HG02852 (cell line): ENCODE measurements around the gene RNF25.

Experiments used
- ATAC-seq: cut with Tn5 transposase; IDR thresholded peaks from one replicate; pipeline ENCODE4 v1.9.1; 2021; ENCODE audit warnings: mild to moderate bottlenecking, moderate library complexity; ENCODE audit not compliant: unreplicated experiment

The RNF25 gene

DNA sequence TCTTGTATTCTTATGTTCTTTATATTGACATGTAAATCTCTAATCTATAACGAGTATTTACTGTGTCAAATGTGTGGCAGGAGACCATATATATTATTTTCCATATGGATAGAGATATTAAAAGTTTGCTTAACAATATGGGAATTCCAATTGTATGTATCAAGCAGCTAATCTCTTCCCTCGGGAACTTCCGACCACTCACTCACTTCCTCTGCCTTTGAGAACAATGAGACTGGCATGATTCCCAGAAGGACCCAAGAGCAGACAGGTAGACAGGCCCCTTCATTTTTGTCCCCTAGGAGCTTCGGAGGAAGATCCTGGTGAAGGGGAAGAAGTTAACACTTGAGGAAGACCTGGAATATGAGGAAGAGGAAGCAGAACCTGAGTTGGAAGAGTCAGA, 40.0 kb downstream of the RNF25 start:
- ATAC-seq: no peak

DNA sequence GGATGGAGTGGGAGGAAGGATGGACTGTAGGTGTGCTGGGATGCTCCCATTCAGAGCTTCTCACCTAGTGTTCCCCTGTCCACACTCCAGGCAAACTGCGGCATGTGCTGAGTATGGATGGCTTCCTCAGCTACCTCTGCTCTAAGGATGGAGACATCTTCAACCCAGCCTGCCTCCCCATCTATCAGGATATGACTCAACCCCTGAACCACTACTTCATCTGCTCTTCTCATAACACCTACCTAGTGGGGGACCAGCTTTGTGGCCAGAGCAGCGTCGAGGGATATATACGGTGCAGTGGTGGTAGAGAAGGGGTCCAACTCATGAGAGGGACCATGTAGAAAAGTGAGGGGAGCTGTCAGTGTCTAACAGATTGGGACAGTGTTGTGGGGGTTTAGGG, 43.9 kb downstream of the RNF25 start:
- no peak for ATAC-seq

DNA sequence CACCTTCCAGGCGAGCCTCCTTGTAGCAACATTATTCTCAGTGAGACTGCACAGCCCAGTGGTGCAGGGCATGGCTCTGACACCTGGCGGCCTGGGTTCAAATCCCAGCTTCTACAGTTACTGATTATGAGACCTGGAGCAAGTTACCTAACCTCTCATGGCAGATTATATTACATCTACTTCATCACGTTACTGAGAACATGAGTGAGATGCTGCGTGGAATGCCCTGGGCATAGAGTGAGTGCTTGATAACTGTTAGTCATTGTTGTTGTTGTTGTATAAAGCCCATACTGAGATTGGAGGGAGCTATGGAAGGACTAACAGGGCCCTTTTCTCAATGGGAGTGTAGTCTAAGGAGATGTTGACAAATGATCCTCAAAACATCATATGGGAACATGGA, 45.4 kb downstream of the RNF25 start:
- no peak for ATAC-seq

DNA sequence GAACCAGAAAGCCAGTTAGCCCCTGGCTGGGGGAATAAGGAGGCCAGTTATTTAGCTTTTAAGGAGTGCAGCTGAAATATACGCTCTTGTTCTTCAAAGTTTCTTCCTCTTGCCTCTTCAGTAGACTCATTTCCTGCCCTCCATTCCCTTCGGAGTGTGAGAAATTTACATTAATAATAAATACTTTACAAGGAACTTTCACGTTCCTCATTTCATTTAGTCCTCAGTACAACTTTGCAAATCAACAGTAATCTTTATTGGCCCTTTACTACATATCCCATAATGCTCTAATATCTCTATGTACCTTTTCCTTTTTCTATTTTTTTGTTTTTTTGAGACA, 48.5 kb downstream of the RNF25 start:
- no peak for ATAC-seq

DNA sequence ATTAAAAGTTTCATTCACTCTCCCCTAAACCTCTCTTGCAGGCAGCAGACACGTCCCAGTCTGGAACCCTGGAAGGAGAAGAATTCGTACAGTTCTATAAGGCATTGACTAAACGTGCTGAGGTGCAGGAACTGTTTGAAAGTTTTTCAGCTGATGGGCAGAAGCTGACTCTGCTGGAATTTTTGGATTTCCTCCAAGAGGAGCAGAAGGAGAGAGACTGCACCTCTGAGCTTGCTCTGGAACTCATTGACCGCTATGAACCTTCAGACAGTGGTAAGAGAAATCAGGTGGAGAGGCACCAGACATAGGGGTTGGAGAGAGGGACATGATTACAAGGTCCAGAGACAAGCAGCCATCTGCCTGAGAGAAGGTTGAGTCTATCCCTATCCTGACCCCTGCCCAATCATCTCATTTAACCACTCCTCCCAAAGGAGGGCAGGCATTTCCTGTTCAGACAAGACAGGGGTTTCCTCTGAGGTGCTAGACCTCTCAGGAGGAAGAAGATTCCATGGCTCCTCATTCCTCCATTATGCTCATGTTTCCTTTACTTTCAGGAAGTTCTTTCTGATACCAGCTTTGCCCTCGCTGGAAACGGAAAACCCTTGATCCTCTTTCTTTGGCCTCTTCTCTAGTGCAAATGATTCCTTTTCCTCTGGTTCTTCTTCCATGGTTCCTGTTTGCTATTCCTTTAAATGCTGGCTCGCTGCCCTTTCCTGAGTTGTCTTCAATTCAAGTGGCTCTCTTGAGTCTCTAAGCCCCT, 49.0 kb downstream of the RNF25 start:
- ATAC-seq: no peak

DNA sequence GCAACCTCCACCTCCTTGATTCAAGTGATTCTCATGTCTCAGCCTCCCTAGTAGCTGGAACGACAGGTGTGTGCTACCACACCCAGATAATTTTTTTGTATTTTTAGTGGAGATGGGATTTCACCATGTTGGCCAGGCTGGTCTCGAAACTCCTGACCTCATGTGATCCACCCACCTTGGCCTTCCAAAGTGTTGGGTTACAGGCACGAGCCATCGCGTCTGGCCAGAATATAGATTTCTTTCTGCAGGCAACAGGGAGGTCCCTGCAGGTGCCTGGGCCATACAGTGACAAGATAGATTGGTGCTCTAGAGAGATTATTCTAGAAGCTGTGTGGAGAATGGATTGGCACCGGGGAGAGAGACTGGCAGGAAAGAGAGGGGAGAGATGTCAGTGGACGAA, 50.8 kb downstream of the RNF25 start:
- no peak for ATAC-seq

DNA sequence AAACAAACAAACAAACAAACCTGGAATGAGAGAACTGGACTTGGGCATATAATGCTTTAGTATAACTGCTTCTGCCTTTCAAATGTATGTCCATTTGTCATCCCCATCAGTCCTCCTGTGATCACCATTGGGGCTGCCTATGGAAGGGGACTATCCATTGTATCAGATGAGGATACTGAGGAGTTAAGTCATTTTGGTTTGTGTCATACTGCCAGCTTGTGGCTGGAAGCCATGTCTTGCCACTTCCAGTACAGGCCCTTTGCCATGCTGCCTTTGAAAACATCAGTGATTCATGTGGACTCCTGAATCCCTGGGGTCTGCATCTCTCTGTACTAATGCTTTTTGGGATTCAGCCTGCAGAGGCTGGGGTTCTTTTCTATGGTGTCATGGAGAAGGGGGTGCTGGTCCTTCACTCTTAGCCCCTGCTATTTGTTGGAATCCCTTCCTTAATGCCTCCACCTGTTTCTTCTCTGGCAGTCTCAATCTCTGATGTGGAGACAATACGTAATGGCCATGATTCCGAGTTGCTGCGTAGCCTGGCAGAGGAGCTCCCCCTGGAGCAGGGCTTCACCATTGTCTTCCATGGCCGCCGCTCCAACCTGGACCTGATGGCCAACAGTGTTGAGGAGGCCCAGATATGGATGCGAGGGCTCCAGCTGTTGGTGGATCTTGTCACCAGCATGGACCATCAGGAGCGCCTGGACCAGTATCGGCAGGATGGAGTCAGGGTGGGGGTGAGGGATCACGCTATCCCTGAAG, 53.5 kb downstream of the RNF25 start:
- no peak for ATAC-seq

DNA sequence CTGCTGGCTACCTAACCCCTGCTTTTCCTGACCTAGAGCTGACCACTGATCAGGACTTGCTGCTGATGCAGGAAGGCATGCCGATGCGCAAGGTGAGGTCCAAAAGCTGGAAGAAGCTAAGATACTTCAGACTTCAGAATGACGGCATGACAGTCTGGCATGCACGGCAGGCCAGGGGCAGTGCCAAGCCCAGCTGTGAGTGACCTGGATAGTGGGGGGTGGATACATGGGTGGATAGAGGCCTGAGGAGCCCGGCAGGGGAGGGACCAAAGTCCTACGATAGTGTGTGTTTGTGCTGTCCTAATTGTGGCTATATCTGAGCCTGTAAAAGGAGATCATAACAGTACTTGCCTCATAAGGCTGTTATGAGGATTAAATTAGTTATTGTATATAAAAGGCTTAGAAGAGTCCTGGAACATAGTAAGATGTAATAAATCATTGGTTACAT, 55.9 kb downstream of the RNF25 start:
- no peak for ATAC-seq
